ENCODE data around the gene EFCAB10. TPM values are rescaled to one million over a fixed set of nuclear protein-coding genes. Genes with fewer than 3 reads are reported as not detected.

The EFCAB10 gene
- total RNA-seq (2022) (not detected in 2 replicates), Bru-seq, nascent RNA (percentile 12 among the genes with signal in this experiment), BruChase-seq, experiment 1, labeled RNA remaining after a 2-hour chase (percentile 16 among the genes with signal in this experiment), BruChase-seq, experiment 2, labeled RNA remaining after a 6-hour chase (percentile 15 among the genes with signal in this experiment)
- long read RNA-seq, partial matches to known transcripts: 0 of 1 reads
- long read RNA-seq, other reads (novel, unspliced or antisense): 1 of 1 reads

DNA sequence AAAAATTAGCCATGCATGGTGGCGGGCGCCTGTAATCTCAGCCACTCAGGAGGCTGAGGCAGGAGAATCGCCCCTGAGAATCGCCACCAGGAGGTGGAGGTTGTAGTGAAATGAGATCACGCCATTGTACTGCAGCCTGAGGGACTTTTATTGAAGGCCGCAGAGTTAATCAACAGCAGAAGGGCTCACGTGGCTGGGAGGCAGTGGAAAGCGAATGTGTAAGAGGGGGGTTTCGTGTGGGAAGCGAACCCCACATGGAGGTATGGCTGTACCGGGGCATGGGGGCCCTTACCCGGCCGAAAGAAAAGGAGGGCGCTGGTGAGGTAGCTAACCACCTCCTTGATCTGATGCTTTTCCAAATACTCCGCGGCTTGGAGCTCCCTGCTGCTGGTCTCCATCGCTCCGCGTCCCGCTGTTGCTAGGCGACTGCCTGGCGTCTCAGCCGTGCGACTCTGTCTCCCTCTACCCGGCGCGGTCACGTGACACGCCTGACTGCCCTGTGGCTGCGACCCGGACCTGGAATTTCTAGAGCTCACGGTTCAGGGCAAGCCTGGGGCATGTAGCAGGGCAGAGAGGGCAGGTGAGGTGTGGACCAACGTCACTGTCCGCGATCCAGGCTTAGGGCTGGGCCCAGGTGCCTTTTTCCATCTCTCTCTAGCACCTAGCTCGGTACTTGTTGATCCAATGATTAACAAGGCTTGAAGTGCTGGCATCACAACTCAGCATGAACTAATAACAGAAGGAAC, at the start of gene EFCAB10:
TSS of gene EFCAB10 (minus strand) at position 428 of the 746 bp plus-strand sequence. CDS start at position 398, 30 bp downstream.
- ChIA-PET POLR2A (interaction anchor here (1.3 kb wide), 1 partner anchor 50 kb away, joined by 6 read pairs; the partner anchor contains the start of gene RINT1), CTCF (interaction anchor here (1.0 kb wide), 1 partner anchor 11 kb away, joined by 3 read pairs; no protein-coding TSS in a partner anchor)
- Mint-ChIP-seq H3K36me3 (ENCODE audit: insufficient read depth, unreplicated experiment) (peaks cover 5% of the 10 kb centered on the region), H3K27me3 (ENCODE audit: insufficient read depth, unreplicated experiment) (no peaks in the 10 kb centered on the region), H3K27ac (ENCODE audit: unreplicated experiment) (peak within 1 kb of the TSS; percentile 69), H3K9me3 (ENCODE audit: unreplicated experiment) (peaks cover 20% of the 10 kb centered on the region), H3K4me1 (ENCODE audit: low read depth, unreplicated experiment) (no peaks in the 10 kb centered on the region), H3K4me3 (ENCODE audit: unreplicated experiment) (peak within 1 kb of the TSS; percentile 79)
- no TSS peak for BruUV-seq (replicated peaks)
- intact Hi-C loops (cut with micrococcal nuclease; ENCODE audit: unreplicated experiment): no loop called here
- Histone ChIP-seq H3K36me3 (ENCODE audit: control insufficient read depth, insufficient read depth, low read length) (no peaks in the 10 kb centered on the region), H3K4me1 (no peaks in the 10 kb centered on the region), H3K9me3 (peaks cover 7% of the 10 kb centered on the region; the same call in 1 of the 2 replicates), H3K4me3 (ENCODE audit: low read depth, low read length) (peak within 1 kb of the TSS; percentile 38), H3K27me3 (replicated peaks; ENCODE audit: control insufficient read depth, insufficient read depth, low read length) (no peaks in the 10 kb centered on the region)
- DNase-seq: peak; percentile 85 to 86
- TF ChIP-seq CTCF (IDR thresholded peaks at IDR 0.05; ENCODE audit: insufficient read depth in 1 of 2, low read depth in 1 of 2, low read length in 1 of 2, severe bottlenecking in 1 of 2, unreplicated experiment in 1 of 2): no peak

DNA sequence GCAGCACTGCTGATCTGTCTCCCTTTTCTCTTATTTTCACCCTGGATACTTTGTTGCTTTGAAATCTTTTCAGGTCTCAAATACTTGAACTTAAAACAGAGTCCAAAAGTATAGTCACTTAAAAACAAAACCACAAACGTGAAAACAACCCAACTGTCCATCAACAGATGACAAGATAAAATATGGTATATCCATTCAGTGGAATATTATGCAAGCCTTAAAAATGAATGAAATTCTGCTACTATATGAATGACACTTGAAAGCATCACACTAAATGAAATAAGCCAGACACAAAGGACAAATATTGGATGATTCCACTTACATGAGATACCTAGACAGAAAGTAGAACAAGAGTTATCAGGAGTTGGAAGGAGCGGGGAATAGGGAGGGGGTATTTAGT, 44.7 kb upstream of the EFCAB10 start:
- peaks cover 10% of the 10 kb centered on the region for H3K9me3 Mint-ChIP-seq (ENCODE audit: unreplicated experiment)
- no peaks in the 10 kb centered on the region for H3K4me1 Mint-ChIP-seq (ENCODE audit: low read depth, unreplicated experiment)
- no peaks in the 10 kb centered on the region for H3K4me1 ChIP-seq
- H3K36me3 ChIP-seq (ENCODE audit: control insufficient read depth, insufficient read depth, low read length): no peaks in the 10 kb centered on the region
- no peak for TF ChIP-seq CTCF (IDR thresholded peaks at IDR 0.05; ENCODE audit: insufficient read depth in 1 of 2, low read depth in 1 of 2, low read length in 1 of 2, severe bottlenecking in 1 of 2, unreplicated experiment in 1 of 2)
- no peak overlapping the region for H3K27ac Mint-ChIP-seq (ENCODE audit: unreplicated experiment)
- H3K4me3 ChIP-seq (ENCODE audit: low read depth, low read length): no peak overlapping the region
- POLR2A ChIA-PET: no interaction called here
- no peaks in the 10 kb centered on the region for H3K27me3 ChIP-seq (replicated peaks; ENCODE audit: control insufficient read depth, insufficient read depth, low read length)
- BruUV-seq (replicated peaks): no TSS peak
- intact Hi-C loops (cut with micrococcal nuclease; ENCODE audit: unreplicated experiment): no loop called here
- H3K27me3 Mint-ChIP-seq (ENCODE audit: insufficient read depth, unreplicated experiment): no peaks in the 10 kb centered on the region
- CTCF ChIA-PET: no interaction called here
- 0 out of 2 replicates have a peak, but pooled peaks cover 5% of the 10 kb centered on the region for H3K9me3 ChIP-seq
- no peak for DNase-seq
- H3K36me3 Mint-ChIP-seq (ENCODE audit: insufficient read depth, unreplicated experiment): peaks cover 10% of the 10 kb centered on the region
- H3K4me3 Mint-ChIP-seq (ENCODE audit: unreplicated experiment): no peak overlapping the region

DNA sequence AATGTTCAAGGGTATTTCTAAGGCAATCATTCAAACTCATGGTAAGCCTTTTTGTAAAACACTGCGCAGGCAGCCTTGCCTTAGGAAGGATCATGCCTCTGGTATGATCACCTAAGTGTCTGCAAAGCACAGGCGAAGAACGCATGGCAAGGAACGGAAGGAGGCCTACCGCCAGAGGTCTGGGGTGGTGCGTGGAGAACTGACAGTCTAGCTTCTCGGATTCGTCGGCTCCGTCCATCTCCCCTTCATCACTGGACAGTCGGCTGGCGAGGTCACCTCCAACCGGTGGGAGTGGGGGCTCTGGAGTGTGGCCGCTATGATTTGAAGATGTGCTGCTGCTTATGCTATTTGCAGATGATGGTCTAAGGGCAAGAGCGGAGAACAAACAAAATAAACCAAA, 42.6 kb upstream of the EFCAB10 start:
- Histone ChIP-seq H3K9me3 (0 out of 2 replicates have a peak, but pooled peaks cover 5% of the 10 kb centered on the region), H3K36me3 (ENCODE audit: control insufficient read depth, insufficient read depth, low read length) (no peaks in the 10 kb centered on the region), H3K4me1 (no peaks in the 10 kb centered on the region), H3K4me3 (ENCODE audit: low read depth, low read length) (no peak overlapping the region), H3K27me3 (replicated peaks; ENCODE audit: control insufficient read depth, insufficient read depth, low read length) (no peaks in the 10 kb centered on the region)
- TF ChIP-seq CTCF (IDR thresholded peaks at IDR 0.05; ENCODE audit: insufficient read depth in 1 of 2, low read depth in 1 of 2, low read length in 1 of 2, severe bottlenecking in 1 of 2, unreplicated experiment in 1 of 2): no peak
- no peak overlapping the region for H3K27ac Mint-ChIP-seq (ENCODE audit: unreplicated experiment)
- peaks cover 10% of the 10 kb centered on the region for H3K9me3 Mint-ChIP-seq (ENCODE audit: unreplicated experiment)
- DNase-seq: no peak
- no peak overlapping the region for H3K4me3 Mint-ChIP-seq (ENCODE audit: unreplicated experiment)
- H3K36me3 Mint-ChIP-seq (ENCODE audit: insufficient read depth, unreplicated experiment): peaks cover 10% of the 10 kb centered on the region
- intact Hi-C loops (cut with micrococcal nuclease; ENCODE audit: unreplicated experiment): no loop called here
- ChIA-PET POLR2A (no interaction called here), CTCF (no interaction called here)
- BruUV-seq (replicated peaks): no TSS peak
- H3K27me3 Mint-ChIP-seq (ENCODE audit: insufficient read depth, unreplicated experiment): no peaks in the 10 kb centered on the region
- no peaks in the 10 kb centered on the region for H3K4me1 Mint-ChIP-seq (ENCODE audit: low read depth, unreplicated experiment)

Measured in Caco-2 (cell line).